Activated CD4-positive, CD25-positive, alpha-beta regulatory T cell (primary cell): ENCODE measurements around the gene ALG6.
A peak's percentile ranks its signal among the peaks of the same experiment; 100 is the strongest.

Experiments used
- DNase-seq, 4 experiments: peaks; one replicate each; lab custom pipeline; 2025; lab: John Stamatoyannopoulos, UW

Gene ALG6

GRCh38 chr1:63367215-63368103, at the start of gene ALG6:
TSS of gene ALG6 (plus strand) at chr1:63367627. CDS start at chr1:63370978, 3,351 bp downstream.
- DNase-seq: peak; percentile 76 to 89 (median 86)

GRCh38 chr1:63317817-63318152, 49.6 kb upstream of the ALG6 start:
- DNase-seq: no peak

- DNase-seq: no peak
Observed at GRCh38 chr1:63318201-63318979, 49.0 kb upstream of the ALG6 start.

- DNase-seq: no peak
Observed at GRCh38 chr1:63319046-63320021, 48.1 kb upstream of the ALG6 start.

- DNase-seq: no peak
Observed at GRCh38 chr1:63320022-63320721, 47.3 kb upstream of the ALG6 start.

- DNase-seq: no peak
Observed at GRCh38 chr1:63321066-63321784, 46.2 kb upstream of the ALG6 start.

- no peak for DNase-seq
Observed at GRCh38 chr1:63321785-63322113, 45.7 kb upstream of the ALG6 start.

- DNase-seq: no peak
Observed at GRCh38 chr1:63322114-63322943, 45.1 kb upstream of the ALG6 start, which contains the start of gene FOXD3. TSS of gene FOXD3 (plus strand) at chr1:63322567. CDS start at chr1:63323059, 492 bp downstream.

- DNase-seq: no peak
Observed at GRCh38 chr1:63322944-63323864, 44.2 kb upstream of the ALG6 start.

GRCh38 chr1:63323865-63324778, 43.3 kb upstream of the ALG6 start:
- no peak for DNase-seq

GRCh38 chr1:63324779-63325119, 42.7 kb upstream of the ALG6 start:
- DNase-seq: no peak

- no peak for DNase-seq
Observed at GRCh38 chr1:63325279-63325985, 42.0 kb upstream of the ALG6 start.

- DNase-seq: no peak
Observed at GRCh38 chr1:63326106-63326472, 41.3 kb upstream of the ALG6 start.

GRCh38 chr1:63326473-63327380, 40.7 kb upstream of the ALG6 start:
- no peak for DNase-seq

- DNase-seq: no peak
Observed at GRCh38 chr1:63327417-63328054, 39.9 kb upstream of the ALG6 start.

GRCh38 chr1:63328122-63328521, 39.3 kb upstream of the ALG6 start:
- no peak for DNase-seq
